ENCODE data around the gene DPP7. TPM values are rescaled to one million over a fixed set of nuclear protein-coding genes. Genes with fewer than 3 reads are reported as not detected.

The DPP7 gene
- polyA plus RNA-seq (2013, experiment 1 of 2) = 39.7 TPM
- polyA plus RNA-seq (2013, experiment 2 of 2) = 31.8 TPM

DNA sequence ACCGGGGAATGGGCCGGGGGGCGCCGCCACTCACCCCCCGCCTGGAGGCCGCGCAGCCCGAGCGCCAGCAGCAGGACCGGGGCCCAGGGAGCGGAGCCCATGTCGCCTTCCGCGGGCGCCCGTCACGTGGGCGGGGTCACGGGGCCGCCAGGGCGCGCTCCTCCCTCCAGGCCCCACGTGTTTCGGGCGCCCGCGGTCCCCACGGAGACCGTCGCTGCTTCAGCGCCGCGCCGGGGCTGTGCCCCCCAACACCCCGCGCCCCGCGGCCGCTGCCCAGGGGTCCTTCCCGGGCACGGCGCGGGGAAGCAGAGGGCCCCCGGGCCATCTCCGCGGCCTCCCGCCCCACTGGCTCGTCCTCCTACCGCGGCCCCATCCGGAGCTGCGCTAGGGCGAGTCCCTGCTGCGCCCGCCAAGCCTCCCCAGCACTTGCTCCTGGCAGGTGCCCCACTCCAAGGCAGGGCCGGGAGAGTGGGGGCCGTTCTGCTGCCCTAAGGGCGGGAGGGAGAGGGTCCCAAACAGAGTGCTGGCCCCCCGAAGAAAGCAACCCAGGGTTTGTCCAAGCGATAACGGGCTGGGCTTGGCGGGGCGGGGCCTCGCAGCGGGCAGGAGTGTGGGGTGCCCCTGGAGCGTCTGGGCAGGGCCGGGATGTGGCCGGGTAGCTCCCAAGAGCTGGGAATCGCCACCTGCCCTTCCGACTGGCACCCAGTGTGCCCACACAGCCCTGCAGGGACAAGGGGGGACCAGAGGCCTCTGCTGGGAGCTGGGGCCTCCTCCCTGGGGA, at the start of gene DPP7:
Gene DPP7, minus strand, starts transcription at position 121 of the 781 bp plus-strand sequence. Its CDS starts 20 bp downstream, at position 101.
- Histone ChIP-seq H3K4me1 (ENCODE audit: control insufficient read depth, insufficient read depth, low read length, poor library complexity, severe bottlenecking) (no peaks in the 10 kb centered on the region), H3K36me3 (ENCODE audit: control insufficient read depth, insufficient read depth, low read length) (peaks cover 7% of the 10 kb centered on the region), H3K4me3 (ENCODE audit: extremely low read depth, insufficient read depth, low read length, poor library complexity, severe bottlenecking) (peak within 1 kb of the TSS; percentile 46), H3K27ac (ENCODE audit: low read depth, low read length, severe bottlenecking) (no peak within 1 kb of the TSS), H3K9me3 (ENCODE audit: control insufficient read depth, low read length) (no peaks in the 10 kb centered on the region)
- 15 to 21% methylated on average over 42 to 64 of the region's 70 CpGs for WGBS, 2 experiments (ENCODE audit: insufficient coverage in 2 of 2)

DNA sequence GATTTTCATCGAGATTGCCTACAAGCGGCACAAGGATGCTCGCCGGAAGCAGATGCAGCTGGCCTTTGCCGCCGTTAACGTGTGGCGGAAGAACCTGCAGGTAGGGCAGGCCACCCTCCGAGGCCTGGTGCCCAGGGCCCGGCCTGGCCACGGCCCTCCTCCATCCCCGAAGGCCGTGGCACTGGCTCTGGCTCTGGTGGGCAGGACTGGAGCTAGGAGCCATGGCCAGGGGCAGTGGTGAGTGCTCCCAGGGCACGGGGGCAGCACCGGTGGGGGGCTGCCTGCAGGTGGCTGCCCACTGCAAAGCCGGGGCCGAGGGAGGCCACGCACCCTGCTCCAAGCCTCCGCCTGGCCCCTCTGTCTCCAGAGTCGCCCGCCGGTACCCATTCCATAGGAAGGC, 49.3 kb upstream of the DPP7 start:
- Histone ChIP-seq H3K4me1 (ENCODE audit: control insufficient read depth, insufficient read depth, low read length, poor library complexity, severe bottlenecking) (no peaks in the 10 kb centered on the region), H3K4me3 (ENCODE audit: extremely low read depth, insufficient read depth, low read length, poor library complexity, severe bottlenecking) (no peak overlapping the region), H3K27ac (ENCODE audit: low read depth, low read length, severe bottlenecking) (no peak overlapping the region), H3K9me3 (ENCODE audit: control insufficient read depth, low read length) (no peaks in the 10 kb centered on the region), H3K36me3 (ENCODE audit: control insufficient read depth, insufficient read depth, low read length) (no peaks in the 10 kb centered on the region)
- 89 to 91% methylated on average over 22 of the region's 22 CpGs for WGBS, 2 experiments (ENCODE audit: insufficient coverage in 2 of 2)

- H3K36me3 ChIP-seq (ENCODE audit: control insufficient read depth, insufficient read depth, low read length) = no peaks in the 10 kb centered on the region
- WGBS, 2 experiments (ENCODE audit: insufficient coverage in 2 of 2) = 39 to 54% methylated on average over 16 to 22 of the region's 26 CpGs
- H3K9me3 ChIP-seq (ENCODE audit: control insufficient read depth, low read length) = no peaks in the 10 kb centered on the region
- H3K4me3 ChIP-seq (ENCODE audit: extremely low read depth, insufficient read depth, low read length, poor library complexity, severe bottlenecking) = peak overlapping the region; percentile 24
- H3K4me1 ChIP-seq (ENCODE audit: control insufficient read depth, insufficient read depth, low read length, poor library complexity, severe bottlenecking) = no peaks in the 10 kb centered on the region
- no peak overlapping the region for H3K27ac ChIP-seq (ENCODE audit: low read depth, low read length, severe bottlenecking)
Measured at GRCh38 chr9:137163365-137163715, 48.8 kb upstream of the DPP7 start.

DNA sequence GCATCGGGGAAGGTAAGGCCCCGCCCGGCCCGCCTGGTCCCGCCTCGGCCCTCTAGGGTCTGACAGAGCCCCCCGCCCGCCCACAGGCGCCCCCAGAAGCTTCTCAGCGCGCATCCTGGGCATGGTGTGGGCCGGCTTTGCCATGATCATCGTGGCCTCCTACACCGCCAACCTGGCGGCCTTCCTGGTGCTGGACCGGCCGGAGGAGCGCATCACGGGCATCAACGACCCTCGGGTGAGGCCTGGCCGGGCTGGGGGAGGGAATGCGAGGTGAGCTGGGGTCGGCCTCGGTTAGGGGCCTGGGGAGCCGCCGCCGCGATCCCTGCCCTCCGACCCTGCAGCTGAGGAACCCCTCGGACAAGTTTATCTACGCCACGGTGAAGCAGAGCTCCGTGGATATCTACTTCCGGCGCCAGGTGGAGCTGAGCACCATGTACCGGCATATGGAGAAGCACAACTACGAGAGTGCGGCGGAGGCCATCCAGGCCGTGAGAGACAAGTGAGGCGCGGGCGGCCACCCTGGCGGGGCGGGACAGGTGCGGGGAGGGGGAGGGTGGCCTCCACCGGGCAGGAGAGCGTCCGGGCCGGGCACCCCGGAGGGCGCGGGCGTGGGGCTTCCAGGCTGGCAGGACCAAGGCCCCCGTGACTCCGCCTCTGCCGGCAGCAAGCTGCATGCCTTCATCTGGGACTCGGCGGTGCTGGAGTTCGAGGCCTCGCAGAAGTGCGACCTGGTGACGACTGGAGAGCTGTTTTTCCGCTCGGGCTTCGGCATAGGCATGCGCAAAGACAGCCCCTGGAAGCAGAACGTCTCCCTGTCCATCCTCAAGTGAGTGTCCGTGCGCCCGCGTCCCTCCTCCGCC, 48.2 kb upstream of the DPP7 start:
- H3K4me3 ChIP-seq (ENCODE audit: extremely low read depth, insufficient read depth, low read length, poor library complexity, severe bottlenecking) = peak overlapping the region; percentile 24
- WGBS, 2 experiments (ENCODE audit: insufficient coverage in 2 of 2) = 13 to 17% methylated on average over 62 to 64 of the region's 74 CpGs
- no peaks in the 10 kb centered on the region for H3K9me3 ChIP-seq (ENCODE audit: control insufficient read depth, low read length)
- no peaks in the 10 kb centered on the region for H3K36me3 ChIP-seq (ENCODE audit: control insufficient read depth, insufficient read depth, low read length)
- no peaks in the 10 kb centered on the region for H3K4me1 ChIP-seq (ENCODE audit: control insufficient read depth, insufficient read depth, low read length, poor library complexity, severe bottlenecking)
- H3K27ac ChIP-seq (ENCODE audit: low read depth, low read length, severe bottlenecking) = no peak overlapping the region

GRCh38 chr9:137161558-137162486, 47.3 kb upstream of the DPP7 start:
- Histone ChIP-seq H3K27ac (ENCODE audit: low read depth, low read length, severe bottlenecking) (no peak overlapping the region), H3K9me3 (ENCODE audit: control insufficient read depth, low read length) (no peaks in the 10 kb centered on the region), H3K4me3 (ENCODE audit: extremely low read depth, insufficient read depth, low read length, poor library complexity, severe bottlenecking) (no peak overlapping the region), H3K36me3 (ENCODE audit: control insufficient read depth, insufficient read depth, low read length) (no peaks in the 10 kb centered on the region), H3K4me1 (ENCODE audit: control insufficient read depth, insufficient read depth, low read length, poor library complexity, severe bottlenecking) (no peaks in the 10 kb centered on the region)
- WGBS, 2 experiments (ENCODE audit: insufficient coverage in 2 of 2) = 24% methylated on average over 38 to 55 of the region's 71 CpGs

DNA sequence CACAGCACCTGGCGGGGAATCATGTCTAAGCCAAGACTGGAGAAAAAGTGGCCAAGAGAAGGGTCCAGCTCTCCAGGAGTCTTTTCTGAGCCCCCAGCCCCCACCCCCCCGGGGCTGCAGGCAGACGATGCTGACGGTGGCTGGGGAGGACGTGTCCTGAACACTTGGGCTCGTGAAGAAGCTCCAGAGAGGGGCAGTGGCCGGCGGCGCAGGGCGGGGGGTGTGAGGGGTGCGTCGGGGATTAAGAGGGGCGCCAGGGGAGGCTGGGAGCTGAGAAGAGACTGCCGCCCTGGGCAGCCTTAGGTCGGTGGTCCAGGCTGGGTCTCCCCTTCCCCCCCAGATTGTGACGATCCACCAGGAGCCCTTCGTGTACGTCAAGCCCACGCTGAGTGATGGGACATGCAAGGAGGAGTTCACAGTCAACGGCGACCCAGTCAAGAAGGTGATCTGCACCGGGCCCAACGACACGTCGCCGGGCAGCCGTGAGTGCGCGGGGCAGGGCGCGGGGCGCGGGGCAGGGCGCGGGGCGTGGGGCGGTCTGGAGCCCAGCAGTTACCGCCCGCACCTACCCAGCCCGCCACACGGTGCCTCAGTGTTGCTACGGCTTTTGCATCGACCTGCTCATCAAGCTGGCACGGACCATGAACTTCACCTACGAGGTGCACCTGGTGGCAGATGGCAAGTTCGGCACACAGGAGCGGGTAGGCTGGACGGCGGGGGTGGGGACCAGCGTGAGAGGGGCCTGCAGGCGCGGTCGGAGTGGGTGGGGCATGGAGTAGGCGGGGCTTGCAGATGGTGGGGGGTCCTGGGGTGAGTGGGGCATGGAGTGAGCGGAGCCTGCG, 46.4 kb upstream of the DPP7 start:
- WGBS, 2 experiments (ENCODE audit: insufficient coverage in 2 of 2) = 58 to 61% methylated on average over 39 to 52 of the region's 56 CpGs
- no peaks in the 10 kb centered on the region for H3K4me1 ChIP-seq (ENCODE audit: control insufficient read depth, insufficient read depth, low read length, poor library complexity, severe bottlenecking)

GRCh38 chr9:137160054-137160425, 45.5 kb upstream of the DPP7 start:
- WGBS, 2 experiments (ENCODE audit: insufficient coverage in 2 of 2) = 69 to 72% methylated on average over 14 to 15 of the region's 17 CpGs
- no peak overlapping the region for H3K27ac ChIP-seq (ENCODE audit: low read depth, low read length, severe bottlenecking)
- H3K4me1 ChIP-seq (ENCODE audit: control insufficient read depth, insufficient read depth, low read length, poor library complexity, severe bottlenecking) = no peaks in the 10 kb centered on the region
- H3K9me3 ChIP-seq (ENCODE audit: control insufficient read depth, low read length) = no peaks in the 10 kb centered on the region
- no peaks in the 10 kb centered on the region for H3K36me3 ChIP-seq (ENCODE audit: control insufficient read depth, insufficient read depth, low read length)
- no peak overlapping the region for H3K4me3 ChIP-seq (ENCODE audit: extremely low read depth, insufficient read depth, low read length, poor library complexity, severe bottlenecking)

More for the DNA sequence above, 46.4 kb upstream of the DPP7 start:
- Histone ChIP-seq H3K27ac (ENCODE audit: low read depth, low read length, severe bottlenecking) (no peak overlapping the region), H3K36me3 (ENCODE audit: control insufficient read depth, insufficient read depth, low read length) (no peaks in the 10 kb centered on the region), H3K9me3 (ENCODE audit: control insufficient read depth, low read length) (no peaks in the 10 kb centered on the region), H3K4me3 (ENCODE audit: extremely low read depth, insufficient read depth, low read length, poor library complexity, severe bottlenecking) (no peak overlapping the region)

GRCh38 chr9:137159105-137160053, 44.8 kb upstream of the DPP7 start:
- Histone ChIP-seq H3K4me3 (ENCODE audit: extremely low read depth, insufficient read depth, low read length, poor library complexity, severe bottlenecking) (no peak overlapping the region), H3K36me3 (ENCODE audit: control insufficient read depth, insufficient read depth, low read length) (no peaks in the 10 kb centered on the region), H3K9me3 (ENCODE audit: control insufficient read depth, low read length) (no peaks in the 10 kb centered on the region), H3K27ac (ENCODE audit: low read depth, low read length, severe bottlenecking) (no peak overlapping the region), H3K4me1 (ENCODE audit: control insufficient read depth, insufficient read depth, low read length, poor library complexity, severe bottlenecking) (no peaks in the 10 kb centered on the region)
- 38 to 46% methylated on average over 9 to 11 of the region's 14 CpGs for WGBS, 2 experiments (ENCODE audit: insufficient coverage in 2 of 2)

DNA sequence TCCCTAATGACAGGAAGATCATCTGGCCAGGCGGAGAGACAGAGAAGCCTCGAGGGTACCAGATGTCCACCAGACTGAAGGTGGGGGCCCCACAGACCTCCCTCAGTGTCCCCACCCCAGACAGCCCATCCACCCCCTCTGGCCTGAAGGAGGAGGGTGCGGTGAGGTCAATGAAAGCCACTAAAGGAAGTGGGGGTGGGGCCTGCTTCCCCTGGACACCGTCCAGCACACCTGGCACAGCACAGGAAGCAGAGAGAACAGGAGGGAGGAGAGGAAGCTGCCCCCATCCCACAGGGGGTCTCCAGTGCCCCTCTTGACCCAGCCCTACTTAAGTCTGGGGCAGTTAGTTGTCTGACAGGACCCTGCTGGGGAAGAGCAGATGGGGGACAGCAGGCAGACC, 44.1 kb upstream of the DPP7 start:
- H3K4me1 ChIP-seq (ENCODE audit: control insufficient read depth, insufficient read depth, low read length, poor library complexity, severe bottlenecking) = no peaks in the 10 kb centered on the region
- H3K36me3 ChIP-seq (ENCODE audit: control insufficient read depth, insufficient read depth, low read length) = no peaks in the 10 kb centered on the region
- WGBS, 2 experiments (ENCODE audit: insufficient coverage in 2 of 2) = 40 to 60% methylated on average over 1 of the region's 4 CpGs
- no peak overlapping the region for H3K4me3 ChIP-seq (ENCODE audit: extremely low read depth, insufficient read depth, low read length, poor library complexity, severe bottlenecking)
- no peaks in the 10 kb centered on the region for H3K9me3 ChIP-seq (ENCODE audit: control insufficient read depth, low read length)
- H3K27ac ChIP-seq (ENCODE audit: low read depth, low read length, severe bottlenecking) = no peak overlapping the region
